Mononuclear cell (primary cell): ENCODE results near the gene KIAA1755. TPM values are rescaled to one million over a fixed set of nuclear protein-coding genes. Genes with fewer than 3 reads are reported as not detected.

Source experiments
- H3K27me3 ChIP-seq: 2 replicates; pipeline ENCODE4 v1.6.0; 2011; ENCODE audit warnings: low read length, control low read depth; ENCODE audit not compliant: insufficient read depth
- H3K4me1 ChIP-seq: 2 replicates; pipeline ENCODE4 v1.5.1; 2011; ENCODE audit warnings: mild to moderate bottlenecking, low read length, control low read depth; ENCODE audit not compliant: insufficient read depth
- H3K4me3 ChIP-seq: 2 replicates; pipeline ENCODE4 v1.5.1; 2011; ENCODE audit warnings: mild to moderate bottlenecking, low read length, moderate library complexity
- H3K9me3 ChIP-seq: 2 replicates; pipeline ENCODE4 v1.5.1; 2011; ENCODE audit warnings: low read depth, mild to moderate bottlenecking, control low read depth, low read length
- total RNA-seq: library from RNA; depleted of rRNA; stranded (reverse); fragments of >200 nt; gene quantifications from one replicate; pipeline ENCODE4 v1.2.3, GENCODE V29; 2012

The KIAA1755 gene
- total RNA-seq, 1 donor = 0.10 TPM

- peaks cover 37% of the 10 kb centered on the region for H3K4me1 ChIP-seq
- H3K4me3 ChIP-seq = no peak overlapping the region
- H3K27me3 ChIP-seq = no peaks in the 10 kb centered on the region
- H3K9me3 ChIP-seq = no peaks in the 10 kb centered on the region
These were observed 65.5 kb downstream of the KIAA1755 start for GRCh38 chr20:38194971-38195504.

GRCh38 chr20:38193586-38194105 is 66.9 kb downstream of the KIAA1755 start:
- Histone ChIP-seq H3K4me3 (no peak overlapping the region), H3K9me3 (no peaks in the 10 kb centered on the region), H3K27me3 (no peaks in the 10 kb centered on the region), H3K4me1 (peaks cover 35% of the 10 kb centered on the region)

GRCh38 chr20:38192323-38192885 is 68.1 kb downstream of the KIAA1755 start:
- no peak overlapping the region for H3K4me3 ChIP-seq
- H3K4me1 ChIP-seq = peaks cover 26% of the 10 kb centered on the region
- no peaks in the 10 kb centered on the region for H3K27me3 ChIP-seq
- H3K9me3 ChIP-seq = no peaks in the 10 kb centered on the region

- no peaks in the 10 kb centered on the region for H3K27me3 ChIP-seq
- no peaks in the 10 kb centered on the region for H3K9me3 ChIP-seq
- H3K4me1 ChIP-seq = peaks cover 24% of the 10 kb centered on the region
- H3K4me3 ChIP-seq = no peak overlapping the region
These were observed 68.9 kb downstream of the KIAA1755 start for GRCh38 chr20:38191654-38192053.

- H3K9me3 ChIP-seq = no peaks in the 10 kb centered on the region
- no peak overlapping the region for H3K4me3 ChIP-seq
- H3K4me1 ChIP-seq = peaks cover 17% of the 10 kb centered on the region
- H3K27me3 ChIP-seq = no peaks in the 10 kb centered on the region
These were observed 69.6 kb downstream of the KIAA1755 start for GRCh38 chr20:38190936-38191371.

- Histone ChIP-seq H3K4me3 (no peak overlapping the region), H3K4me1 (peaks cover 13% of the 10 kb centered on the region), H3K27me3 (no peaks in the 10 kb centered on the region)
These were observed 70.4 kb downstream of the KIAA1755 start for GRCh38 chr20:38190166-38190565.

GRCh38 chr20:38187517-38187916 is 73.0 kb downstream of the KIAA1755 start:
- H3K4me3 ChIP-seq = no peak overlapping the region
- no peaks in the 10 kb centered on the region for H3K9me3 ChIP-seq
- no peaks in the 10 kb centered on the region for H3K27me3 ChIP-seq
- H3K4me1 ChIP-seq = peaks cover 13% of the 10 kb centered on the region

More at GRCh38 chr20:38190166-38190565, 70.4 kb downstream of the KIAA1755 start:
- H3K9me3 ChIP-seq = no peaks in the 10 kb centered on the region

GRCh38 chr20:38186788-38187221 is 73.7 kb downstream of the KIAA1755 start:
- Histone ChIP-seq H3K27me3 (no peaks in the 10 kb centered on the region), H3K4me1 (peaks cover 17% of the 10 kb centered on the region), H3K9me3 (no peaks in the 10 kb centered on the region), H3K4me3 (no peak overlapping the region)

GRCh38 chr20:38184101-38184500 is 76.4 kb downstream of the KIAA1755 start:
- Histone ChIP-seq H3K4me3 (no peak overlapping the region), H3K27me3 (no peaks in the 10 kb centered on the region), H3K9me3 (no peaks in the 10 kb centered on the region), H3K4me1 (peaks cover 13% of the 10 kb centered on the region)

- peaks cover 18% of the 10 kb centered on the region for H3K4me1 ChIP-seq
- no peaks in the 10 kb centered on the region for H3K27me3 ChIP-seq
- H3K9me3 ChIP-seq = no peaks in the 10 kb centered on the region
- no peak overlapping the region for H3K4me3 ChIP-seq
These were observed 78.6 kb downstream of the KIAA1755 start for GRCh38 chr20:38181971-38182370.

GRCh38 chr20:38181207-38181801 is 79.2 kb downstream of the KIAA1755 start:
- Histone ChIP-seq H3K9me3 (no peaks in the 10 kb centered on the region), H3K27me3 (no peaks in the 10 kb centered on the region), H3K4me1 (peaks cover 17% of the 10 kb centered on the region), H3K4me3 (no peak overlapping the region)

- Histone ChIP-seq H3K27me3 (no peaks in the 10 kb centered on the region), H3K4me3 (no peak overlapping the region), H3K4me1 (peaks cover 17% of the 10 kb centered on the region), H3K9me3 (no peaks in the 10 kb centered on the region)
These were observed 79.8 kb downstream of the KIAA1755 start for GRCh38 chr20:38180781-38181180.

GRCh38 chr20:38179846-38180245 is 80.7 kb downstream of the KIAA1755 start:
- Histone ChIP-seq H3K4me3 (no peak overlapping the region), H3K27me3 (no peaks in the 10 kb centered on the region), H3K4me1 (peaks cover 17% of the 10 kb centered on the region), H3K9me3 (no peaks in the 10 kb centered on the region)

- no peaks in the 10 kb centered on the region for H3K27me3 ChIP-seq
These were observed 82.0 kb downstream of the KIAA1755 start for GRCh38 chr20:38178581-38178980.

GRCh38 chr20:38178065-38178491 is 82.5 kb downstream of the KIAA1755 start:
- H3K27me3 ChIP-seq = no peaks in the 10 kb centered on the region
- H3K4me1 ChIP-seq = peaks cover 20% of the 10 kb centered on the region
- H3K9me3 ChIP-seq = no peaks in the 10 kb centered on the region
- no peak overlapping the region for H3K4me3 ChIP-seq

More at GRCh38 chr20:38178581-38178980, 82.0 kb downstream of the KIAA1755 start:
- H3K9me3 ChIP-seq = no peaks in the 10 kb centered on the region
- H3K4me3 ChIP-seq = no peak overlapping the region
- peaks cover 17% of the 10 kb centered on the region for H3K4me1 ChIP-seq
